ENCODE data around the gene SBF2.

SBF2 gene

DNA sequence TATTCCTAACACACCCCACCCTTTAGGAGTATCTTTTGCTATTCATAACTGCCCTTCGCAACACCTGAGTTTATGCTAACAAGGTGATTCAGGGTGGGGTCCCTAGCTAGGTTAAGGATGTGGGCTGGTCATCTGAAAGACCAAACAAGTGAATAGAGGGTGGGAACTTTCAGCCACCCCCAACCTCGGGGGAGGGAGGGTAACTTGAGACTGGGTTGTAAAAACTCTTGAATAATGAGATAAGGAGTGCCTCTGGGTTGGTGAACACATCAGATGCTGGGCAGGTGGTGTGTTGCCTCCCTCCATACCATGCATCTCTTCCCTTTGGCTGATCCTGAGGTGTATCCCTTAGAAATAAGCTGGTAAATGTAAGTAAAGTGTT is 518.6 kb downstream of the SBF2 start:
- TF ChIP-seq GATA3 (IDR thresholded peaks at IDR 0.05; ENCODE audit: low read depth, low read length) (no peak), GATA2 (IDR thresholded peaks at IDR 0.05; ENCODE audit: low read depth, low read length) (no peak)

DNA sequence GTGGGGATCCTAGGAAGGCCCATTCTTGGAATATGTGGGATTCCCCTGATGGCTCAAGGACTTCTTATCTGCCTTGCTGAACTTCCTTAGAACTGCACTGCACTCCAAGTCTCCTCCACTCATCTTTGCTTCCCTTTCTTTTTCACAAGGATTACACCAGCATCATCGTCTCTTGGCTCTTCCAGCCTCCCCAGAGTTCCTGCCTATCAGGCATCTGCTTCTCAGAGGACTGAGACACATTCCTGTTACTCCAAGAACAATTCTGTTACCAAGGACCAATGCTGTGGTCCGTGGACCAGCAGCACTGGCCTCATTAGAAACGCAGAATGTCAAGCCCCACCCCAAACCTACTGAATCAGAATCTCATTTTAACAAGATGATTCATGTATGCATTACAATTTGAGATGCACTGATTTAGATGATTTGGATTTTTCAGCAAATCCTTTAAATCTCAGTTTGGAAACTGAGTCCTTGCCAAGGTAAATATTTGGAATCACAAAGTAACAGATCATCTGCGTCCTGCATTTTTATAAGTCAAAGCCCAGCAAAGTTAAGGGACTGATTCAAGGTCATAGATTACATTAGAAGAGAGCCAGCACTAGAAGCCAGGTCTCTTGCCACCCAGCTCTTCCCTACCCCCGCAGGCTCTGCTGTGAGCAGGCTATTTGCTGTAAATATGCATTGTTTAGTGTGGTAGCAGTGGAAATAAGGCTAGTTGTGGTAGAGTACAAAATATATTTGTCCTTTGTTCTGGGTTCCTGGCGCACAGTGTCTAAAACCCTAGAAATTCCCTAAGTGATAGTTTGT is 519.2 kb downstream of the SBF2 start:
- no peak for TF ChIP-seq GATA3 (IDR thresholded peaks at IDR 0.05; ENCODE audit: low read depth, low read length)
- no peak for TF ChIP-seq GATA2 (IDR thresholded peaks at IDR 0.05; ENCODE audit: low read depth, low read length)

DNA sequence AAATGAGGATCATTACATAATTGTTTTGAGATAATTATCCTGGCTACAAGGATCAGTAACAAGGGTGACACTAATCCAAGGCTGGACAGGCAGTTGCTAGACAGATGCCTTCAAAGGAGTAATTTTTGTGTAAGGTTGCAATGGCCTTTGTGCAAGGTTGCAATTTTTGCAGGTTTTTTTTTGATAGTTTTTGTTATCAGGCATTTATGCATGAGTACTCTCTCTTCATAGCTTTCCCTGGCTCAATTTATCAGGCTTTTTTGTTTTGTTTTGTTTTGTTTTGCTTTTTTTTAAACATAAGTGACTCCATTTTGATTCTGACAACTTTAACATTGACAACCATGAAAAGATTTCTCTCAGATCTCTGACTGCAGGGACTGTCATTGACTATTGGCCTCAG is 519.9 kb downstream of the SBF2 start:
- no peak for TF ChIP-seq GATA3 (IDR thresholded peaks at IDR 0.05; ENCODE audit: low read depth, low read length)
- no peak for TF ChIP-seq GATA2 (IDR thresholded peaks at IDR 0.05; ENCODE audit: low read depth, low read length)

- TF ChIP-seq GATA3 (IDR thresholded peaks at IDR 0.05; ENCODE audit: low read depth, low read length) (no peak), GATA2 (IDR thresholded peaks at IDR 0.05; ENCODE audit: low read depth, low read length) (no peak)
These were observed 520.5 kb downstream of the SBF2 start for GRCh38 chr11:9773524-9773923.

- no peak for TF ChIP-seq GATA2 (IDR thresholded peaks at IDR 0.05; ENCODE audit: low read depth, low read length)
- no peak for TF ChIP-seq GATA3 (IDR thresholded peaks at IDR 0.05; ENCODE audit: low read depth, low read length)
These were observed 521.8 kb downstream of the SBF2 start for GRCh38 chr11:9772218-9772617.

- TF ChIP-seq GATA3 (IDR thresholded peaks at IDR 0.05; ENCODE audit: low read depth, low read length) = no peak
- no peak for TF ChIP-seq GATA2 (IDR thresholded peaks at IDR 0.05; ENCODE audit: low read depth, low read length)
These were observed 522.9 kb downstream of the SBF2 start for GRCh38 chr11:9771071-9771511.

GRCh38 chr11:9769621-9770020 is 524.4 kb downstream of the SBF2 start:
- TF ChIP-seq GATA3 (IDR thresholded peaks at IDR 0.05; ENCODE audit: low read depth, low read length) = no peak
- no peak for TF ChIP-seq GATA2 (IDR thresholded peaks at IDR 0.05; ENCODE audit: low read depth, low read length)

- no peak for TF ChIP-seq GATA2 (IDR thresholded peaks at IDR 0.05; ENCODE audit: low read depth, low read length)
- TF ChIP-seq GATA3 (IDR thresholded peaks at IDR 0.05; ENCODE audit: low read depth, low read length) = no peak
These were observed 528.5 kb downstream of the SBF2 start for GRCh38 chr11:9765320-9766101.

GRCh38 chr11:9763301-9763700 is 530.7 kb downstream of the SBF2 start:
- TF ChIP-seq GATA3 (IDR thresholded peaks at IDR 0.05; ENCODE audit: low read depth, low read length) (no peak), GATA2 (IDR thresholded peaks at IDR 0.05; ENCODE audit: low read depth, low read length) (no peak)

- TF ChIP-seq GATA2 (IDR thresholded peaks at IDR 0.05; ENCODE audit: low read depth, low read length) = no peak
- no peak for TF ChIP-seq GATA3 (IDR thresholded peaks at IDR 0.05; ENCODE audit: low read depth, low read length)
These were observed 531.5 kb downstream of the SBF2 start for GRCh38 chr11:9762531-9762930.

DNA sequence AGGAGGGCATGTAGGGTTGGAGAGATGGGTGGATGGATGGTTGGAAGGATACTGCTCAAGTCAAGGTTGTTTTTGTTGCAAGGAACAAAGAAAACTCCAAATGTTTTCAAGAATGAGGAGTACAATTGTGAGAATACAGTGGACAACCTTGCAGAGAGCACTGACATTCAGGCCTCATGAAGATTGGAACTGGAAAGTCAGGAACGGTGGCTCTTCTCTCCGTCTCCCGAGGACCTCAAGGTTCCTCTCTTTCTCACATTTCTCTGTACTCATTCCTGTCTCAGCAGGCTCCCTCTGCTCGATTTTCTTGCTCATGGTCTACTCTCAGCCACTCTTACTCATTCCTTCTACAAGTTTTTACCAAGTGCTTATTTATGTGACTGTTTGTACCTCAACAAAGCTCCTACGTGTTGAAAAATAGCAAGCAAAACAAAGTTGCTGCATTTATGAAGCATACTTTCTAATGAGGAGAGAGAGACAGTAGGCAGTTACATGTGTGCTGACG is 532.5 kb downstream of the SBF2 start:
- no peak for TF ChIP-seq GATA2 (IDR thresholded peaks at IDR 0.05; ENCODE audit: low read depth, low read length)
- no peak for TF ChIP-seq GATA3 (IDR thresholded peaks at IDR 0.05; ENCODE audit: low read depth, low read length)

DNA sequence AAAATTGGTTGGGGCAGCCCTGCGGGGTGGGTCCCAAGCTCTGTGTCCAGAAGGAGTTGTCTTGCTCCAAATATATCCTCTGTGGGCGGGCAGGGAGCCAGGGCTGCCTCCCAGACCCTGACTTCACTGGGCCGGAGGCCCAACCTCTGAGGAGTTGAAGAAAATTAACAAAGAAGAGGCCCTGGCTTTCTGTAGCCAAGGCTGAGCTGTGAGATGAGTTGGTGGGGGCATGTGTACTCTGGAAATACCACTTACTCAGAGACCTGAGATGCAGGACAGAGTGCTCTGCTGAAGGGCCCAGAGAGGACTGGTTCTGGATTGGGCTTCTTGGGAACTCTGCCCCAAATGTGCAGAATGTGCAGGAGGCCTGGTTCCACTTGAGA is 533.8 kb downstream of the SBF2 start:
- TF ChIP-seq GATA3 (IDR thresholded peaks at IDR 0.05; ENCODE audit: low read depth, low read length) (no peak), GATA2 (IDR thresholded peaks at IDR 0.05; ENCODE audit: low read depth, low read length) (no peak)

DNA sequence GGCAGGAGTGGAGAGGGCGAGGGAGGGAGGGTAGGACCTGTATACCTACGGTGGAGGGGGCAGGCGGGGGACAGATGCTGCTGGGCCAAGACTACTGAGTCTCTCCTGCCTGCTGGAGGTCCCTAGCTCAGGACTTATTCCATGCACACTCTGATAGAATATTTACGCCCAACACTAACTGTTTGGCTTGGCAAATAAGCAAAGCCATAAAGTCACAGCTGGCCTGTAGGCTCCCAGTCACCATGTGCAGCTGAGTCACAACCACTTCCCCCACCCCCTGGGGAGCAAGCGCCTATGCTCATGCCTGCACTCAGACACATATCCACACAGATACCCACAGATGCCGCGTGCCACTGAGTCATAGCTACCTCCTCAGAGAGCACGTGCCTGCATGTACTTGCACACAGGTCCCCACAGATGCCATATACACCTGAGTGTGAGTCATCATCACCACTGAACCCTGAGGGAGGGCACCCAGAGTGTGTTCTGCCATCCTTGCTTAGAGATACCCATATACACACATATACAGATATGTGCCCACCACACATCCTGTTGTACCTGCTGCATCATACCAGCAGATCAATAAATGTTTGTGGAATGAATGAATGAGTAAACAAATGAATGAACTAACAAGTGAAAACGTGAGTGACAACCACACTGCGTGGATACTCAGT is 534.4 kb downstream of the SBF2 start:
- TF ChIP-seq GATA2 (IDR thresholded peaks at IDR 0.05; ENCODE audit: low read depth, low read length) (no peak), GATA3 (IDR thresholded peaks at IDR 0.05; ENCODE audit: low read depth, low read length) (no peak)

Measured in SH-SY5Y (cell line).